Skeletal muscle tissue (tissue), 4 donors: ENCODE results near the gene PRPSAP1. TPM values are rescaled to one million over a fixed set of nuclear protein-coding genes. Genes with fewer than 3 reads are reported as not detected.

Experiments
- H3K27ac ChIP-seq: one replicate; pipeline ENCODE4 v1.7.0; 2013; ENCODE audit warnings: mild to moderate bottlenecking, low read depth, low read length, inconsistent platforms
- H3K27me3 ChIP-seq, 3 donors: one replicate each; pipeline ENCODE4 v1.7.0; 2013; ENCODE audit warnings: low read length in 3 of 3; ENCODE audit not compliant: control insufficient read depth in 3 of 3, insufficient read depth in 3 of 3
- H3K36me3 ChIP-seq, 3 donors: one replicate each; pipeline ENCODE4 v1.7.0; 2013; ENCODE audit warnings: low read length in 3 of 3; ENCODE audit not compliant: control insufficient read depth in 3 of 3, insufficient read depth in 3 of 3
- H3K4me1 ChIP-seq, 3 donors: one replicate each; pipeline ENCODE4 v1.7.0; 2013; ENCODE audit warnings: low read length in 3 of 3, mild to moderate bottlenecking in 3 of 3; ENCODE audit not compliant: control insufficient read depth in 3 of 3, insufficient read depth in 3 of 3
- H3K4me3 ChIP-seq, 3 donors: one replicate each; pipeline ENCODE4 v1.7.0; 2013; ENCODE audit warnings: low read length in 3 of 3
- H3K9ac ChIP-seq, 3 donors: one replicate each; pipeline ENCODE4 v1.7.0; 2013; ENCODE audit warnings: low read length in 3 of 3, mild to moderate bottlenecking in 3 of 3, moderate library complexity in 2 of 3, low read depth in 1 of 3
- H3K9me3 ChIP-seq, 3 donors: one replicate each; pipeline ENCODE4 v1.7.0; 2013; ENCODE audit warnings: low read length in 3 of 3; ENCODE audit not compliant: control insufficient read depth in 3 of 3
- total RNA-seq: library from RNA; depleted of rRNA; stranded (reverse); fragments of >200 nt; gene quantifications from one replicate; pipeline ENCODE4 v1.2.3, GENCODE V29; 2014
- donor health status: Osteomylitis.

The PRPSAP1 gene
- 24.0 TPM for total RNA-seq

GRCh38 chr17:76353599-76354316 is at the start of gene PRPSAP1:
Gene PRPSAP1, minus strand, starts transcription at chr17:76353916. Its CDS starts 213 bp downstream, at chr17:76353703.
- H3K36me3 ChIP-seq, result no peaks in the 10 kb centered on the region

DNA sequence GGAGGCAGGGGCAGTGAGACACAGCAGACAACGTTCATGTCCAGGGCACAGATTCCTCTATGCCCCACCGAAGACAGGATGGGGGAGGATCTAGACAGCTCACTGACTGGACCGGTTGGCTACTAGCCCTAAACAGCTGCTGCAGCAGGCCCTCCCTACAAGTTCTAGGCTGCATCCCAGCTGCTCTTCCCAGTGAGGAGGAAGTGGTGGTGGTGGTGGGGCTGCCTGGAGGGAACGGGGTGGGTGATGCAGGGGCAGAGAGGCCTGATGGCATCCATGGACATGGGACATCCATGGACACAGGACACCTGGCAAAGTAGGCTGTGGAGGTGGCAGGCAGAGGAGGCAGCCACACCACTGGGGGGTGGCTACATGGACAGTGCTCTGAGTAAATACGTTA is 49.0 kb upstream of the PRPSAP1 start:
- no peaks in the 10 kb centered on the region for H3K9me3 ChIP-seq
- H3K27ac ChIP-seq, result no peak overlapping the region
- H3K27me3 ChIP-seq, result no peaks in the 10 kb centered on the region
- H3K4me1 ChIP-seq, result peaks cover 27 to 52% (median 44%) of the 10 kb centered on the region in 3 donors
- no peak overlapping the region for H3K9ac ChIP-seq
- H3K4me3 ChIP-seq, result no peak overlapping the region
- peaks cover 54 to 58% (median 54%) of the 10 kb centered on the region in 3 donors for H3K36me3 ChIP-seq

More at GRCh38 chr17:76353599-76354316, at the start of gene PRPSAP1:
- Histone ChIP-seq H3K4me3 (peak within 1 kb of the TSS; percentile 74 to 95 (median 93)), H3K9ac (peak within 1 kb of the TSS; percentile 81 to 95 (median 87)), H3K9me3 (no peaks in the 10 kb centered on the region), H3K27ac (peak within 1 kb of the TSS; percentile 93), H3K4me1 (peaks cover 7 to 9% (median 9%) of the 10 kb centered on the region in 3 donors), H3K27me3 (no peaks in the 10 kb centered on the region)

- no peak overlapping the region for H3K27ac ChIP-seq
- H3K27me3 ChIP-seq, result no peaks in the 10 kb centered on the region
- no peaks in the 10 kb centered on the region for H3K9me3 ChIP-seq
- H3K4me1 ChIP-seq, result peaks cover 7 to 26% (median 20%) of the 10 kb centered on the region in 3 donors
- no peak overlapping the region for H3K4me3 ChIP-seq
- H3K9ac ChIP-seq, result peak overlapping the region in 1 of 3 donors; percentile 50
- peaks cover 73 to 77% (median 75%) of the 10 kb centered on the region in 3 donors for H3K36me3 ChIP-seq
Observed at GRCh38 chr17:76399175-76400172, 45.8 kb upstream of the PRPSAP1 start.

DNA sequence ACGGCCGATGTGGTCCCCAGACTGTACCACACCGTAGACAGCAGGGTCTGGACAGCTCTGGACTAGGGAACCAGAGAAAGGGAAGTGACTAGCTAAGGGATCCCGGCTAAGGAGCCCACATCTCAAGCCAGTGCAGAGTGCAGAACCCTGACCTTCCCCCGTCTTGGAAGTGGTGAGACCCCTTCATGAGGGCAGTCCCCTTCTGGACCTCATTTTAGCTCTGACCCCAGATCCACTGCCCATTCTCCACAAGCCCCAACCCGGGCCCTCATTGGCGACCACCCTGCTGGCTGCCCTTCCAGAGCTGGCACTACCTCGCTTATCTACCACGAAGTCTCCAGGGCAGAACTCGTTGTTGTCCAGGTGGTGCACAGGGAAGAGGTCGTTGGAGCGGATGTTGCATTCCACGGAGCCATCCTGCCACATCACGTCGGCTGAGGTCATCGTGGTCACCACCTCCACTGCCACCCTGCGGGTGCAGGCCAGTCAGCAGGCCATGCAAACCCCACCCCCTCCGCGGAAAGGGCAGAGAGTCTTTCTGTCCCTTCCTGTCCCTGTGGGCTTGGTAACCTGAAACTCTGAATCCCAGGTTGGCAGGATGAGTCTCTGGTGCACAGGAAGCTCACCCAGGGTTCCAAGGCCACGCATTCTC is 44.9 kb upstream of the PRPSAP1 start:
- H3K36me3 ChIP-seq, result peaks cover 80 to 84% (median 80%) of the 10 kb centered on the region in 3 donors
- H3K9me3 ChIP-seq, result no peaks in the 10 kb centered on the region
- no peaks in the 10 kb centered on the region for H3K27me3 ChIP-seq
- no peak overlapping the region for H3K4me3 ChIP-seq
- H3K27ac ChIP-seq, result no peak overlapping the region
- peak overlapping the region in 1 of 3 donors; percentile 50 for H3K9ac ChIP-seq
- H3K4me1 ChIP-seq, result peaks cover 4 to 17% (median 15%) of the 10 kb centered on the region in 3 donors

- H3K36me3 ChIP-seq, result peaks cover 81 to 86% (median 84%) of the 10 kb centered on the region in 3 donors
- H3K4me3 ChIP-seq, result no peak overlapping the region
- no peaks in the 10 kb centered on the region for H3K27me3 ChIP-seq
- H3K9me3 ChIP-seq, result no peaks in the 10 kb centered on the region
- H3K9ac ChIP-seq, result peak overlapping the region in 2 of 3 donors; percentile 38 to 40
- H3K4me1 ChIP-seq, result peaks cover 4 to 15% (median 15%) of the 10 kb centered on the region in 3 donors
- H3K27ac ChIP-seq, result no peak overlapping the region
Observed at GRCh38 chr17:76397687-76398522, 44.2 kb upstream of the PRPSAP1 start.

DNA sequence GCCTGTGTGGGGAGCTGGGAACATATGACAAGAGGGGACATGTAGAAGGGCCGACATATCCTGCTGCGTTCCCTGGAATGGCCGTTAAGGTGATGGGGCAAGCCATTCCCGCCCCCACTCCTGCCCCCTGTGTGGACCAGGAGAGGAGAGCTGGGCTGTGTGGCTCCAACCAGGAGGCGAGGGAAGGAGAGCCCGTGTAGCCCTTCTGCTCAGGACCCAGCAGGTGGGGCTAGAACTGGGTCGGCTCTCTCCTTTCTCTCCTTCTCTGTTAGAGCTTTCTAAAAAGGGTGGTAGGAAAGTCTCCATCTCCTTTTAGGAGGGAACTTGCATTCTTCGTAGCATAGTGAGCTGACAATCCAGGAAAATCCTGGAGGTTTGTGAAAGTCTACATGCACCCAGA is 43.5 kb upstream of the PRPSAP1 start:
- H3K9me3 ChIP-seq, result no peaks in the 10 kb centered on the region
- H3K9ac ChIP-seq, result peak overlapping the region in 1 of 3 donors; percentile 40
- peaks cover 4 to 15% (median 12%) of the 10 kb centered on the region in 3 donors for H3K4me1 ChIP-seq
- H3K36me3 ChIP-seq, result peaks cover 74 to 79% (median 79%) of the 10 kb centered on the region in 3 donors
- no peaks in the 10 kb centered on the region for H3K27me3 ChIP-seq
- no peak overlapping the region for H3K27ac ChIP-seq
- no peak overlapping the region for H3K4me3 ChIP-seq

- Histone ChIP-seq H3K9ac (no peak overlapping the region), H3K36me3 (peaks cover 74 to 82% (median 81%) of the 10 kb centered on the region in 3 donors), H3K4me1 (peaks cover 4 to 15% (median 12%) of the 10 kb centered on the region in 3 donors), H3K4me3 (no peak overlapping the region), H3K27me3 (no peaks in the 10 kb centered on the region), H3K9me3 (no peaks in the 10 kb centered on the region), H3K27ac (no peak overlapping the region)
Observed at GRCh38 chr17:76395980-76396379, 42.3 kb upstream of the PRPSAP1 start.

DNA sequence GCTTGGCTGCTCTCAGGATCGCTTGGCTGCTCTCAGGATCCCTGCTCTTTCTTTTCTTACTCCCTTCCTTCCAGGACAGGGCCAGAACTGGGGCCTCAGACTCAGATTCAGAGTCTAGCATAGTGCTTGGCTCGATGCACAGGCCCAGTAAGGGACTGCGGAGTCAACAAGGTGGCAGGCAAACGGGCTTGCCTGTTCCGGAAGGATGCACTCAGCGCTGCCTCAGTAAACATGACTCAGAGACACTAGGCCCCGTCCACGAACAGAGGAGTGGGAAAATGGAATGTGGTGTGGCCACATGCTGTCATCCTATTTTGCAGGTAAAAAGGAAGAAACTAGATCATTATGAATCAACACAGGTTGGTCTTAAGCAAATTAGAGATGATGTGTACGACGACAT is 40.5 kb upstream of the PRPSAP1 start:
- no peak overlapping the region for H3K27ac ChIP-seq
- peaks cover 68 to 80% (median 71%) of the 10 kb centered on the region in 3 donors for H3K36me3 ChIP-seq
- no peaks in the 10 kb centered on the region for H3K9me3 ChIP-seq
- H3K4me3 ChIP-seq, result no peak overlapping the region
- no peak overlapping the region for H3K9ac ChIP-seq
- H3K27me3 ChIP-seq, result no peaks in the 10 kb centered on the region
- H3K4me1 ChIP-seq, result peaks cover 4 to 14% (median 13%) of the 10 kb centered on the region in 3 donors
